Activated CD8-positive, alpha-beta memory T cell treated with anti-CD3 and anti-CD28 coated beads, Interleukin-2, amount 50 U/mL, for 24 hours (primary cell): ENCODE data around the gene STXBP5L.
"Not testable (repeated sequence)": the region's sequence is repeated elsewhere in the genome, so short reads cannot be mapped to it uniquely, and the experiment has no call there.

Experiments
- DNase-seq: peaks from one replicate; pipeline ENCODE4 v3.0.0-alpha.2; 2020; ENCODE audit errors: extremely low read depth

The STXBP5L gene

GRCh38 chr3:121230194-121230593 lies 322.2 kb downstream of the STXBP5L start:
- not testable (repeated sequence) for DNase-seq

GRCh38 chr3:121231872-121232271 lies 323.9 kb downstream of the STXBP5L start:
- DNase-seq, result no peak

- no peak for DNase-seq
Measured at GRCh38 chr3:121232309-121233225, 324.6 kb downstream of the STXBP5L start.

GRCh38 chr3:121243208-121243607 lies 335.2 kb downstream of the STXBP5L start:
- no peak for DNase-seq

- no peak for DNase-seq
Measured at GRCh38 chr3:121252676-121253075, 344.7 kb downstream of the STXBP5L start.

GRCh38 chr3:121269389-121269788 lies 361.4 kb downstream of the STXBP5L start:
- DNase-seq, result no peak

GRCh38 chr3:121274411-121274810 lies 366.4 kb downstream of the STXBP5L start:
- no peak for DNase-seq

- DNase-seq, result no peak
Measured at GRCh38 chr3:121295452-121295851, 387.4 kb downstream of the STXBP5L start.

- DNase-seq, result no peak
Measured at GRCh38 chr3:121295979-121296378, 388.0 kb downstream of the STXBP5L start.

GRCh38 chr3:121324320-121324719 lies 416.3 kb downstream of the STXBP5L start:
- no peak for DNase-seq

GRCh38 chr3:121330118-121330517 lies 422.1 kb downstream of the STXBP5L start:
- DNase-seq, result no peak

GRCh38 chr3:121330634-121331033 lies 422.6 kb downstream of the STXBP5L start:
- DNase-seq, result no peak

GRCh38 chr3:121355960-121356359 lies 448.0 kb downstream of the STXBP5L start:
- not testable (repeated sequence) for DNase-seq

GRCh38 chr3:121362035-121362734 lies 454.2 kb downstream of the STXBP5L start:
- no peak for DNase-seq

- DNase-seq, result not testable (repeated sequence)
Measured at GRCh38 chr3:121388308-121388707, 480.3 kb downstream of the STXBP5L start.

- not testable (repeated sequence) for DNase-seq
Measured at GRCh38 chr3:121395967-121396366, 488.0 kb downstream of the STXBP5L start.

- not testable (repeated sequence) for DNase-seq
Measured at GRCh38 chr3:121398051-121398450, 490.0 kb downstream of the STXBP5L start.

GRCh38 chr3:121399820-121400219 lies 491.8 kb downstream of the STXBP5L start:
- DNase-seq, result no peak

- DNase-seq, result no peak
Measured at GRCh38 chr3:121405631-121406030, 497.6 kb downstream of the STXBP5L start.

- no peak for DNase-seq
Measured at GRCh38 chr3:121411523-121411922, 503.5 kb downstream of the STXBP5L start.

- no peak for DNase-seq
Measured at GRCh38 chr3:121414924-121415323, 506.9 kb downstream of the STXBP5L start.

GRCh38 chr3:121418182-121418581 lies 510.2 kb downstream of the STXBP5L start:
- no peak for DNase-seq

- DNase-seq, result no peak
Measured at GRCh38 chr3:121424549-121424948, 516.5 kb downstream of the STXBP5L start.
